Dendritic cell treated with granulocyte-macrophage colony-stimulating factor and Interleukin-4, amounts not matched to agents 40 ng/mL and 50 ng/mL, for 4 days (primary cell): ENCODE results near the gene DLGAP4.

Experiments
- H3K27ac Mint-ChIP-seq: one replicate; pipeline ENCODE4 v1.8.0; 2022; ENCODE audit warnings: mild to moderate bottlenecking, mixed read lengths
- H3K27me3 Mint-ChIP-seq: one replicate; pipeline ENCODE4 v1.8.0; 2022; ENCODE audit warnings: mild to moderate bottlenecking, mixed read lengths
- H3K36me3 Mint-ChIP-seq: one replicate; pipeline ENCODE4 v1.8.0; 2022; ENCODE audit warnings: low read depth, mixed read lengths
- H3K4me1 Mint-ChIP-seq: one replicate; pipeline ENCODE4 v1.8.0; 2022; ENCODE audit warnings: low read depth, mixed read lengths
- H3K4me3 Mint-ChIP-seq: one replicate; pipeline ENCODE4 v1.8.0; 2022; ENCODE audit warnings: mild to moderate bottlenecking, moderate library complexity, mixed read lengths
- H3K9me3 Mint-ChIP-seq: one replicate; pipeline ENCODE4 v1.8.0; 2022; ENCODE audit warnings: mixed read lengths
- intact Hi-C: fragments of 100-400 bp; cut with micrococcal nuclease; formaldehyde crosslinking; loops from one replicate; pipeline ENCODE4 v1.15.0; 2022

DLGAP4 gene

GRCh38 chr20:36297656-36298055 is 8.5 kb upstream of the DLGAP4 start:
- Mint-ChIP-seq H3K4me1 (no peaks in the 10 kb centered on the region), H3K9me3 (no peaks in the 10 kb centered on the region), H3K36me3 (no peaks in the 10 kb centered on the region), H3K4me3 (no peak overlapping the region), H3K27ac (no peak overlapping the region), H3K27me3 (peaks cover 44% of the 10 kb centered on the region)
- intact Hi-C loops, result no loop called here

GRCh38 chr20:36298061-36298460 is 8.1 kb upstream of the DLGAP4 start:
- H3K36me3 Mint-ChIP-seq, result no peaks in the 10 kb centered on the region
- no peak overlapping the region for H3K27ac Mint-ChIP-seq
- peaks cover 3% of the 10 kb centered on the region for H3K4me1 Mint-ChIP-seq
- intact Hi-C loops, result no loop called here
- H3K9me3 Mint-ChIP-seq, result no peaks in the 10 kb centered on the region
- H3K27me3 Mint-ChIP-seq, result peaks cover 48% of the 10 kb centered on the region
- no peak overlapping the region for H3K4me3 Mint-ChIP-seq

GRCh38 chr20:36298795-36299339 is 7.3 kb upstream of the DLGAP4 start:
- Mint-ChIP-seq H3K36me3 (no peaks in the 10 kb centered on the region), H3K4me1 (peaks cover 9% of the 10 kb centered on the region), H3K27ac (no peak overlapping the region), H3K4me3 (no peak overlapping the region), H3K27me3 (peaks cover 54% of the 10 kb centered on the region), H3K9me3 (no peaks in the 10 kb centered on the region)
- intact Hi-C loops, result no loop called here

GRCh38 chr20:36299459-36299858 is 6.7 kb upstream of the DLGAP4 start:
- no peak overlapping the region for H3K4me3 Mint-ChIP-seq
- H3K9me3 Mint-ChIP-seq, result no peaks in the 10 kb centered on the region
- peaks cover 56% of the 10 kb centered on the region for H3K27me3 Mint-ChIP-seq
- peaks cover 9% of the 10 kb centered on the region for H3K4me1 Mint-ChIP-seq
- H3K27ac Mint-ChIP-seq, result no peak overlapping the region
- H3K36me3 Mint-ChIP-seq, result no peaks in the 10 kb centered on the region
- intact Hi-C loops, result no loop called here

GRCh38 chr20:36301359-36302119 is 4.6 kb upstream of the DLGAP4 start:
- peaks cover 65% of the 10 kb centered on the region for H3K27me3 Mint-ChIP-seq
- intact Hi-C loops, result no loop called here
- no peak overlapping the region for H3K27ac Mint-ChIP-seq
- H3K4me3 Mint-ChIP-seq, result no peak overlapping the region
- no peaks in the 10 kb centered on the region for H3K36me3 Mint-ChIP-seq
- no peaks in the 10 kb centered on the region for H3K9me3 Mint-ChIP-seq
- H3K4me1 Mint-ChIP-seq, result peaks cover 9% of the 10 kb centered on the region

GRCh38 chr20:36303020-36303595 is 3.0 kb upstream of the DLGAP4 start:
- peaks cover 70% of the 10 kb centered on the region for H3K27me3 Mint-ChIP-seq
- H3K27ac Mint-ChIP-seq, result no peak overlapping the region
- no peak overlapping the region for H3K4me3 Mint-ChIP-seq
- H3K9me3 Mint-ChIP-seq, result no peaks in the 10 kb centered on the region
- peaks cover 9% of the 10 kb centered on the region for H3K4me1 Mint-ChIP-seq
- no peaks in the 10 kb centered on the region for H3K36me3 Mint-ChIP-seq
- intact Hi-C loops, result no loop called here

- Mint-ChIP-seq H3K36me3 (no peaks in the 10 kb centered on the region), H3K4me3 (no peak overlapping the region), H3K27ac (no peak overlapping the region), H3K9me3 (no peaks in the 10 kb centered on the region), H3K27me3 (peaks cover 73% of the 10 kb centered on the region), H3K4me1 (peaks cover 9% of the 10 kb centered on the region)
- intact Hi-C loops, result no loop called here
Measured at GRCh38 chr20:36303831-36304230, 2.3 kb upstream of the DLGAP4 start.

- no peaks in the 10 kb centered on the region for H3K36me3 Mint-ChIP-seq
- intact Hi-C loops, result no loop called here
- H3K9me3 Mint-ChIP-seq, result no peaks in the 10 kb centered on the region
- H3K4me1 Mint-ChIP-seq, result peaks cover 9% of the 10 kb centered on the region
- no peak overlapping the region for H3K4me3 Mint-ChIP-seq
- peaks cover 81% of the 10 kb centered on the region for H3K27me3 Mint-ChIP-seq
- H3K27ac Mint-ChIP-seq, result no peak overlapping the region
Measured at GRCh38 chr20:36304786-36305495, 1.2 kb upstream of the DLGAP4 start.

- no peak overlapping the region for H3K27ac Mint-ChIP-seq
- H3K9me3 Mint-ChIP-seq, result no peaks in the 10 kb centered on the region
- intact Hi-C loops, result no loop called here
- H3K27me3 Mint-ChIP-seq, result peaks cover 71% of the 10 kb centered on the region
- no peak overlapping the region for H3K4me3 Mint-ChIP-seq
- peaks cover 9% of the 10 kb centered on the region for H3K4me1 Mint-ChIP-seq
- H3K36me3 Mint-ChIP-seq, result no peaks in the 10 kb centered on the region
Measured at GRCh38 chr20:36306553-36307411, 643 bp downstream of the DLGAP4 start.

GRCh38 chr20:36307412-36308325 is 1.5 kb downstream of the DLGAP4 start:
- no peak overlapping the region for H3K4me3 Mint-ChIP-seq
- peaks cover 9% of the 10 kb centered on the region for H3K4me1 Mint-ChIP-seq

GRCh38 chr20:36308353-36308752 is 2.2 kb downstream of the DLGAP4 start:
- Mint-ChIP-seq H3K36me3 (no peaks in the 10 kb centered on the region), H3K4me1 (peaks cover 3% of the 10 kb centered on the region), H3K27me3 (peaks cover 60% of the 10 kb centered on the region), H3K27ac (no peak overlapping the region), H3K9me3 (no peaks in the 10 kb centered on the region), H3K4me3 (no peak overlapping the region)
- intact Hi-C loops, result no loop called here

More at GRCh38 chr20:36307412-36308325, 1.5 kb downstream of the DLGAP4 start:
- no peaks in the 10 kb centered on the region for H3K36me3 Mint-ChIP-seq
- no peaks in the 10 kb centered on the region for H3K9me3 Mint-ChIP-seq
- intact Hi-C loops, result no loop called here
- H3K27ac Mint-ChIP-seq, result no peak overlapping the region
- peaks cover 65% of the 10 kb centered on the region for H3K27me3 Mint-ChIP-seq

- no peaks in the 10 kb centered on the region for H3K9me3 Mint-ChIP-seq
Measured at GRCh38 chr20:36308986-36309385, 2.8 kb downstream of the DLGAP4 start.

GRCh38 chr20:36309643-36310042 is 3.5 kb downstream of the DLGAP4 start:
- H3K27ac Mint-ChIP-seq, result no peak overlapping the region
- intact Hi-C loops, result no loop called here
- peaks cover 52% of the 10 kb centered on the region for H3K27me3 Mint-ChIP-seq

More at GRCh38 chr20:36308986-36309385, 2.8 kb downstream of the DLGAP4 start:
- H3K36me3 Mint-ChIP-seq, result no peaks in the 10 kb centered on the region
- intact Hi-C loops, result no loop called here
- peaks cover 56% of the 10 kb centered on the region for H3K27me3 Mint-ChIP-seq
- no peak overlapping the region for H3K4me3 Mint-ChIP-seq
- H3K27ac Mint-ChIP-seq, result no peak overlapping the region
- H3K4me1 Mint-ChIP-seq, result no peaks in the 10 kb centered on the region

More at GRCh38 chr20:36309643-36310042, 3.5 kb downstream of the DLGAP4 start:
- no peaks in the 10 kb centered on the region for H3K9me3 Mint-ChIP-seq
- H3K4me1 Mint-ChIP-seq, result no peaks in the 10 kb centered on the region
- no peak overlapping the region for H3K4me3 Mint-ChIP-seq
- no peaks in the 10 kb centered on the region for H3K36me3 Mint-ChIP-seq
